GM20431 (cell line): Measurements from ENCODE around the gene TRAPPC2L.

Source experiments
- in situ Hi-C: fragments of 300-500 bp; cut with MseI, MboI; formaldehyde crosslinking; loops from one replicate; pipeline ENCODE4 v1.15.0; 2020; ENCODE audit warnings: low sequenced_read_pairs; ENCODE audit not compliant: unreplicated experiment

The TRAPPC2L gene

GRCh38 chr16:88901718-88902337 is 44.9 kb downstream of the TRAPPC2L start:
- in situ Hi-C loops, result no loop called here

GRCh38 chr16:88902744-88903143 is 45.8 kb downstream of the TRAPPC2L start:
- in situ Hi-C loops, result no loop called here

DNA sequence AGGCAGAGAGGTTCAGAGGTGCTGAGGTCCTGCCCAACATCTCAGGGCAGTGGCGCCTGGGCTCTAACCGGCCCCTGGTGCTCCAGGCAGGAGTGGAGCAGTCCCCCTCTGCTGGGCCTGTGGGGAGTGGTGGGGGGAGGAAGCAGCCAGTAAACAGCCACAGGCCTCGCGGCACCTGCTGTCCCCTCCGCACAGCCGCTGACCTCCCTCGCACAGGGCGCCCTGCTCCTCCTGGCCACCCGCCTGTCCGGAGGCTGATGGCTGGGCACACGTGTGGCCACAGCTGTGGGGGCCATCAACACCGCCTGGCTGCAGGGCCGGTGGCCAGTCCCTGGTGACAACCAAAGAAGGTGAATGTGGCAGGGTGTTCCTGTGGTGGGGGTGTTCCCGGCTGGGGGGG is 46.3 kb downstream of the TRAPPC2L start:
- in situ Hi-C loops, result no loop called here

DNA sequence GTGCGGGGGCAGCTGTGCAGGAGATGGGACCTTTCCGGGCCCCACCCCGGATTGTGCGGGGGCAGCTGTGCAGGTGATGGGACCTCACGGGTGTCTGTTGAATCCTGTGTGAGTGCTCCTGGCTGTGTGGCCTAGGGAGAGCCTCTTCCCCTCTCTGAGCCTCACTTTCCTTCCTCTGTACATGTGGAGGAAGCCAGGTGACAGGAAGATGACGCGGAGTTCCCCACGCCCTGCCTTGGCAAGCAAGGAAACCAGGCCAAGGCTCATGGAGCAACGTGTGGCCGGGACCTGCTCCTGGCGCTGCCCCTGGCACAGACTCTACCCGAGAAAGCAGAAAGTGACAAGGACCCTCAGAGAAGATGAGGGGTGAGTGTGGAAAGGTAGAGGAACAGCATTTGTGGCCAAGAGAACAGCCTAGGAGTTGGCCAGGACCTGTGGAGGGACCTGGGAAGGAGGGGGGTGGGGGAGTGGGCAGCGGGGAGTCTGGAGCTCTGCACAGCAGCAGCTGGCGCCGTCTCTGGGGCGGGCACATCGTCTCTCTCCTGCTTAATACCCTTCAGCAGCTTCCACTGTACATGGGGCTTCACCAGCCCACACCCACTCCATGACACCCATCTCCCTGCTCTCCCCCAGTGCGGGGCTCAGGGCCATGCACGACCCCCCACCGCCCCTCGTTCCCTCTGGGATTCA is 47.9 kb downstream of the TRAPPC2L start:
- in situ Hi-C loops, result no loop called here

- in situ Hi-C loops, result no loop called here
Observed at GRCh38 chr16:88905563-88905962, 48.6 kb downstream of the TRAPPC2L start.

GRCh38 chr16:88906020-88906419 is 49.1 kb downstream of the TRAPPC2L start:
- in situ Hi-C loops, result no loop called here

DNA sequence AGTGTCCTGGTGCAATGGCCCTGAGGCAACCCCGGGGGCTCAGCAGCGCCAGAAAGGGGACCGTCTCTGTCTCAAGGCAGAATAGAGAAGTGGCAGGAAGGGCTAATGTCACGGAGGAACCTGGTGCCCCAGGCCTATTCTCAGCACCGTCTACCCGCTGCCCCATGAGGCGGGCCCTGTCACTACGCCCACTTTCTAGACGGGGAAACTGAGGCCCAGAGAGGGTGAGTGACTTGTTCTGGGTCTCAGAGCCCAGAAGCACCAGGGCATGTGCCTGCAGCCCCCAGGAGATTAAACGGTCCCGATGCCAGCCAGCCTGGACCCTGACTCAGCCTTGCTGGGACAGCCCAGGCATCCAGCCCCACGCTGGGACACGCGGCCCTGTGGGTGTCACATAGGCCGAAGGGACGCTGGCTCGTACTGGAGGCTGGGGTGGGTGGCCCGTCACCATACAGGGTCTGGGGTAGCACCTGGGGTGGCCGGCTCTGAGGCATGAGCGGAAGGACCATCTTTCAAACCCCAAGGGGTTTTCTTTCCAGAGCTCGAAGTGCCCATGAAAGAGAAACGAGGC is 49.7 kb downstream of the TRAPPC2L start:
- in situ Hi-C loops, result no loop called here

DNA sequence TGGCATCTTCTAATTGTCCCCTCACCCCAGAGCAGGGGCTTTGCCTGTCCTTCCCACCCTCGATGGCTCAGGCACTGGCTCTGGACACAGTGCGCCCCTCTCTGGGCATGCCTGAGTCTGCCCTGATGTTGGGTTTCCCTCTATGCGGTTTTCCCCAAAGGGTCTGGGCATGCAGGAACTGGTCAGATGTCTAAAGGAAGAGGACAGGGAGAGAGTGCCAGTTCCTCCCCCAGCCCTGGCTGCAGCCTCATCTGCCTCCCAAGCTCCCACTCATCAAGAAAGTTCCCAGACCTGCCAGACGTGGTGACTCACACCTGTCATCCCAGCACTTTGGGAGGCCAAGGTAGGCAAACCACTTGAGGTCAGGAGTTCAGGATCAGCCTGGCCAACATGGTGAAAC is 50.8 kb downstream of the TRAPPC2L start:
- in situ Hi-C loops, result no loop called here

GRCh38 chr16:88908307-88908706 is 51.4 kb downstream of the TRAPPC2L start:
- in situ Hi-C loops, result no loop called here

DNA sequence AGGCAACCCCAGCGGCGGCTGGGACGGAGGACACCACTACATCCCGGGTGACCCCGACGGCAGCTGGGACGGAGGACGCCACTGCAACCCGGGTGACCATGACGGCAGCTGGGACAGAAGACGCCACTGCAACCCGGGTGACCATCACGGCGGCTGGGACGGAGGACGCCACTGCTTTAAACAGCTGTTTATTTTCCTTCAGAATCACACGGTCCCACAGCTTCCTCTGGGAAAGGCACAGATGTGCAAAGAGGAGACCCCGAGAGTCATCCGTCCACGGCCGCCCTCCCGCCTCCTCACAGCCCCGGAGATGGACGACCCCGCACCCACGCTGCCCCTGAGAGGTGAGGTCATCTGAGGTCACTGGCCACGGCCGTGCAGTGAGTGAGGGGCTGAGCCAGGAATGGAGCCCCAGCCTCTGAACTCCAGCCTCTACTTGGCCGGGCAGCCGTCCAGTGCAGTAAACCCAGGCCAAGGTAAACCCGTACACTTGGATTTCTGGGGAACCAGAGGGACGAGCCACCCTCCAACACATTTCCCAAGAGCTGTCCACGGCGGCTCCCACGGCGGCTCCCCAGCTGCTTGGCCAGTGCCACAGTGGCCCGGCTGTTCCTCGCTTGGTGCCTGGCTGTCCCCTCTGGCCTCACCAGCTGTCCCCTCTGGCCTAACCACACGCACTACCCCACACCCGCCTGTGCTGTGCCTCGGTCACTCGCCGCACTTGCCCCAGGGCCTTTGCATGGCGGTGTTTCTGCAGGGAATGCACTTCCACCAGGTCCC is 52.7 kb downstream of the TRAPPC2L start:
- in situ Hi-C loops, result no loop called here

GRCh38 chr16:88910284-88911135 is 53.6 kb downstream of the TRAPPC2L start:
- in situ Hi-C loops, result no loop called here

GRCh38 chr16:88911136-88911945 is 54.4 kb downstream of the TRAPPC2L start:
- in situ Hi-C loops, result no loop called here

DNA sequence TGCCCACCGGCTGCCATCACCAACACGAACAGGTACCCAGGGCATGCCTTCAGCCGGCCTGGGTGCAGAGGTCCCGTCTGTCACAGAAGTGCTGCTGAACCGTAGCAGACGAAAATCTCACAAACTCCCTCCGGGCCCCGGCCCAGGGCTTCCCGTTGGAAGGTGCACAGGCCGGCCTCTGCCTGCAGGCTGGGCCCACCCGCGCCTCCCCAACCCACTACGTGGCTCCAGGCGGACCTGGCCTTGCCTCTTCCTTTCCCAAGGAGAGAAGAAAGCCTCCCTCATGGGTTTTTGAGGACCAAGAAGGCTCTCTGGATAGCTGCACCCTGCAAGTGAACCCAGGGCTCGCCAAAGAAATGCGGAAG is 55.0 kb downstream of the TRAPPC2L start:
- in situ Hi-C loops, result no loop called here
